Gastrocnemius medialis (tissue), 4 donors: ENCODE results near the gene NKD2. TPM values are rescaled to one million over a fixed set of nuclear protein-coding genes. Genes with fewer than 3 reads are reported as not detected.

ENCODE experiments used
- ATAC-seq, 2 donors: fragments of 150-250 bp; one replicate each; pipeline ENCODE4 v1.9.1; 2016
- DNase-seq, 2 donors: peaks; one replicate each; pipeline ENCODE4 v3.0.0-alpha.2; 2019
- H3K27ac ChIP-seq, 4 donors: fragments of 200-600 bp; sonication (generic); 1 replicate in 1 of 4; 2 replicates in 3 of 4; pipeline ENCODE4 v1.5.1; 2016 to 2018; ENCODE audit warnings: mild to moderate bottlenecking in 2 of 4, moderate library complexity in 1 of 4
- H3K27me3 ChIP-seq, 3 donors: fragments of 200-600 bp; sonication (generic) in 2 of 3; 1 replicate in 1 of 3; 2 replicates in 2 of 3; pipeline versions ENCODE4 v1.5.1 to v1.6.0; 2016 to 2019; ENCODE audit warnings: mild to moderate bottlenecking in 1 of 3, moderate library complexity in 1 of 3
- H3K36me3 ChIP-seq, 2 donors: fragments of 200-600 bp; sonication (generic) in 1 of 2; one replicate each; pipeline ENCODE4 v1.5.1; 2017 to 2018
- H3K4me1 ChIP-seq, 2 donors: fragments of 200-600 bp; sonication (generic) in 1 of 2; one replicate each; pipeline ENCODE4 v1.5.1; 2016 to 2017; ENCODE audit warnings: mild to moderate bottlenecking in 2 of 2
- H3K4me3 ChIP-seq, 4 donors: fragments of 200-600 bp; sonication (generic) in 3 of 4; 1 replicate in 1 of 4; 2 replicates in 3 of 4; pipeline ENCODE4 v1.5.1; 2016 to 2019; ENCODE audit warnings: mild to moderate bottlenecking in 2 of 4
- H3K9me3 ChIP-seq, 3 donors: fragments of 200-600 bp; sonication (generic) in 2 of 3; 1 replicate in 1 of 3; 2 replicates in 2 of 3; pipeline ENCODE4 v1.5.1; 2016 to 2019
- CTCF ChIP-seq, 5 experiments: fragments of 450-650 bp in 3 of 5; fragments of 200-600 bp in 2 of 5; sonication (generic) in 2 of 5; IDR thresholded peaks in 4 of 5; conservative IDR thresholded peaks in 1 of 5; 1 replicate in 4 of 5; 2 replicates in 1 of 5; pipeline ENCODE4 v1.5.1; 2016 to 2019; ENCODE audit warnings: antibody characterized with exemption in 5 of 5, mild to moderate bottlenecking in 3 of 5, moderate library complexity in 3 of 5
- POLR2A ChIP-seq, 2 donors: fragments of 450-650 bp; IDR thresholded peaks; one replicate each; pipeline ENCODE4 v1.6.1; 2017; ENCODE audit warnings: antibody characterized with exemption in 2 of 2, mild to moderate bottlenecking in 2 of 2, moderate library complexity in 2 of 2
- in situ Hi-C, 4 donors: fragments of 200-750 bp; cut with MboI; loops; one replicate each; pipeline versions ENCODE4 v1.15.0 to v1.8.0; 2017; ENCODE audit warnings: low sequenced_read_pairs in 4 of 4
- intact Hi-C: fragments of 100-400 bp; cut with DNase I; formaldehyde crosslinking; loops from one replicate; pipeline ENCODE4 v1.15.1; 2023; ENCODE audit warnings: low total_unique reads
- total RNA-seq, 4 donors: library from RNA; depleted of rRNA; stranded (reverse); fragments of >200 nt; gene quantifications; one replicate each; pipeline versions ENCODE4 v1.1.0 to v1.2.3, GENCODE V29; 2016

Gene NKD2
- total RNA-seq, 4 donors from 2014 or later: not detected

GRCh38 chr5:1007681-1008450 is 736 bp upstream of the NKD2 start:
- peak in 1 of 2 donors; percentile 3 for DNase-seq
- Histone ChIP-seq H3K4me3 (no peak overlapping the region), H3K4me1 (peaks cover 0 to 6% of the 10 kb centered on the region in 2 donors), H3K27me3 (peaks cover 28 to 47% (median 41%) of the 10 kb centered on the region in 3 donors), H3K36me3 (no peaks in the 10 kb centered on the region), H3K27ac (no peak overlapping the region), H3K9me3 (no peaks in the 10 kb centered on the region)
- intact Hi-C loops: no loop called here
- in situ Hi-C loops: loop anchor here in 1 of 4 donors (25.0 kb wide), 1 partner anchor 129 kb away; no protein-coding TSS in a partner anchor
- no peak for ATAC-seq
- TF ChIP-seq POLR2A (IDR thresholded peaks at IDR 0.05): no peak
- no peak for TF ChIP-seq CTCF (IDR thresholded peaks at IDR 0.05 in 4 of 5, conservative IDR thresholded peaks at IDR 0.05 in 1 of 5)

- H3K9me3 ChIP-seq: no peaks in the 10 kb centered on the region
- ATAC-seq (no peak), DNase-seq (peak in 1 of 2 donors; percentile 5)
- H3K27ac ChIP-seq: no peak overlapping the region
- intact Hi-C loops (no loop called here), in situ Hi-C loops (loop anchor here in 1 of 4 donors (25.0 kb wide), 1 partner anchor 128 kb away; no protein-coding TSS in a partner anchor)
- peaks cover 28 to 43% (median 32%) of the 10 kb centered on the region in 3 donors for H3K27me3 ChIP-seq
- peaks cover 0 to 6% of the 10 kb centered on the region in 2 donors for H3K4me1 ChIP-seq
- peak overlapping the region in 3 of 4 donors; percentile 25 to 37 (median 35) for H3K4me3 ChIP-seq
- H3K36me3 ChIP-seq: no peaks in the 10 kb centered on the region
- TF ChIP-seq POLR2A (IDR thresholded peaks at IDR 0.05) (no peak), CTCF (IDR thresholded peaks at IDR 0.05 in 4 of 5, conservative IDR thresholded peaks at IDR 0.05 in 1 of 5) (no peak)
Observed at GRCh38 chr5:1009359-1010180, 968 bp downstream of the NKD2 start.

GRCh38 chr5:1010181-1010510 is 1.5 kb downstream of the NKD2 start:
- ATAC-seq: no peak
- no peak overlapping the region for H3K4me3 ChIP-seq

GRCh38 chr5:1010641-1011046 is 2.0 kb downstream of the NKD2 start:
- H3K27ac ChIP-seq: no peak overlapping the region
- DNase-seq (peak in 1 of 2 donors; percentile 9), ATAC-seq (no peak)
- no peaks in the 10 kb centered on the region for H3K9me3 ChIP-seq
- intact Hi-C loops: no loop called here
- peaks cover 21 to 38% (median 21%) of the 10 kb centered on the region in 3 donors for H3K27me3 ChIP-seq
- no peak for TF ChIP-seq CTCF (IDR thresholded peaks at IDR 0.05 in 4 of 5, conservative IDR thresholded peaks at IDR 0.05 in 1 of 5)
- no peak for TF ChIP-seq POLR2A (IDR thresholded peaks at IDR 0.05)
- no peak overlapping the region for H3K4me3 ChIP-seq
- in situ Hi-C loops: loop anchor here in 1 of 4 donors (25.0 kb wide), 1 partner anchor 127 kb away; no protein-coding TSS in a partner anchor
- H3K4me1 ChIP-seq: peaks cover 0 to 6% of the 10 kb centered on the region in 2 donors
- no peaks in the 10 kb centered on the region for H3K36me3 ChIP-seq

More at GRCh38 chr5:1010181-1010510, 1.5 kb downstream of the NKD2 start:
- intact Hi-C loops: no loop called here
- TF ChIP-seq CTCF (IDR thresholded peaks at IDR 0.05 in 4 of 5, conservative IDR thresholded peaks at IDR 0.05 in 1 of 5) (no peak), POLR2A (IDR thresholded peaks at IDR 0.05) (no peak)
- H3K4me1 ChIP-seq: peaks cover 0 to 6% of the 10 kb centered on the region in 2 donors
- in situ Hi-C loops: loop anchor here in 1 of 4 donors (25.0 kb wide), 1 partner anchor 127 kb away; no protein-coding TSS in a partner anchor
- H3K36me3 ChIP-seq: no peaks in the 10 kb centered on the region
- peaks cover 25 to 38% (median 26%) of the 10 kb centered on the region in 3 donors for H3K27me3 ChIP-seq
- no peaks in the 10 kb centered on the region for H3K9me3 ChIP-seq
- no peak overlapping the region for H3K27ac ChIP-seq
- DNase-seq: peak in 1 of 2 donors; percentile 10
